GM19193 (cell line): ENCODE measurements around the gene DGKQ.

ENCODE experiments used
- POLR2A ChIP-seq: IDR thresholded peaks from 4 replicates; pipeline ENCODE4 v1.6.1; 2011; ENCODE audit not compliant: insufficient read depth, insufficient read length; ENCODE audit errors: extremely low read depth

Gene DGKQ

GRCh38 chr4:1002131-1002630 lies 28.8 kb upstream of the DGKQ start:
- TF ChIP-seq POLR2A, result no peak

- TF ChIP-seq POLR2A, result no peak
Observed at GRCh38 chr4:1001561-1002130, 28.3 kb upstream of the DGKQ start.

GRCh38 chr4:1000686-1001260 lies 27.4 kb upstream of the DGKQ start:
- TF ChIP-seq POLR2A, result no peak

- no peak for TF ChIP-seq POLR2A
Observed at GRCh38 chr4:999882-1000425, 26.6 kb upstream of the DGKQ start.

- TF ChIP-seq POLR2A, result no peak
Observed at GRCh38 chr4:998096-998691, 24.8 kb upstream of the DGKQ start.

GRCh38 chr4:997375-998071 lies 24.2 kb upstream of the DGKQ start:
- no peak for TF ChIP-seq POLR2A

GRCh38 chr4:996997-997374 lies 23.6 kb upstream of the DGKQ start:
- no peak for TF ChIP-seq POLR2A

- TF ChIP-seq POLR2A, result no peak
Observed at GRCh38 chr4:996030-996996, 22.9 kb upstream of the DGKQ start.

- no peak for TF ChIP-seq POLR2A
Observed at GRCh38 chr4:995311-996026, 22.1 kb upstream of the DGKQ start.

- no peak for TF ChIP-seq POLR2A
Observed at GRCh38 chr4:993111-994029, 20.0 kb upstream of the DGKQ start, which contains the start of gene SLC26A1. TSS of gene SLC26A1 (minus strand) at chr4:993404. CDS start at chr4:991703, 1,701 bp downstream.

- TF ChIP-seq POLR2A, result no peak
Observed at GRCh38 chr4:992297-993110, 19.1 kb upstream of the DGKQ start.

- no peak for TF ChIP-seq POLR2A
Observed at GRCh38 chr4:991451-992296, 18.3 kb upstream of the DGKQ start.
